Erythroblast (primary cell): ENCODE measurements around the gene GFOD1.

ENCODE experiments used
- GATA1 ChIP-seq: IDR thresholded peaks from 2 replicates; pipeline ENCODE4 v1.6.1; 2011; ENCODE audit warnings: low read depth, mild to moderate bottlenecking, control low read depth, low read length, moderate library complexity
- POLR2A ChIP-seq: IDR thresholded peaks from 2 replicates; pipeline ENCODE4 v1.6.1; 2011; ENCODE audit warnings: mild to moderate bottlenecking, low read length

DNA sequence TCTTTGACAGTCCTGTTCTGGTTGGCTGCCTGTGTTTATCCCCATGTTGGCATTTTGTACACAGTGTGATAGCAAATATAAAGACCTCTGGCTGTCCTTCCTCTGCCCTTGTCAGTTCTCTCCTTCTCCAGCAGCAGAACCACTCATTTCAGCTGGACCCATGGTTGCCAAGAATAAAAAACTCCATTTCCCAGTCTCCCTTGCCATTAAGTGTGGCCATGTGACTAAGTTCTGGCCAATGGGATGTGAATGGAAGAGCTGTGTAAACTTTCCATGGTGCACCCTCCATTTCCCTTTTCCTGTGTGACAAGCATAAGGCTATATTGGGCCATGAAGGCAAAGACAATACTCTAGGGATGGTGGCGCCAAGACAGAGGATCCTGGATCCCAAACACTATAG lies 80.6 kb downstream of the GFOD1 start:
- TF ChIP-seq POLR2A (no peak), GATA1 (no peak)
